ENCODE data around the gene EHBP1.

GRCh38 chr2:63029058-63029457 is 323.5 kb downstream of the EHBP1 start:
- TF ChIP-seq EZH2phosphoT487 (IDR thresholded peaks at IDR 0.05; ENCODE audit: borderline replicate concordance) = no peak
- TF ChIP-seq, protein P1, sequence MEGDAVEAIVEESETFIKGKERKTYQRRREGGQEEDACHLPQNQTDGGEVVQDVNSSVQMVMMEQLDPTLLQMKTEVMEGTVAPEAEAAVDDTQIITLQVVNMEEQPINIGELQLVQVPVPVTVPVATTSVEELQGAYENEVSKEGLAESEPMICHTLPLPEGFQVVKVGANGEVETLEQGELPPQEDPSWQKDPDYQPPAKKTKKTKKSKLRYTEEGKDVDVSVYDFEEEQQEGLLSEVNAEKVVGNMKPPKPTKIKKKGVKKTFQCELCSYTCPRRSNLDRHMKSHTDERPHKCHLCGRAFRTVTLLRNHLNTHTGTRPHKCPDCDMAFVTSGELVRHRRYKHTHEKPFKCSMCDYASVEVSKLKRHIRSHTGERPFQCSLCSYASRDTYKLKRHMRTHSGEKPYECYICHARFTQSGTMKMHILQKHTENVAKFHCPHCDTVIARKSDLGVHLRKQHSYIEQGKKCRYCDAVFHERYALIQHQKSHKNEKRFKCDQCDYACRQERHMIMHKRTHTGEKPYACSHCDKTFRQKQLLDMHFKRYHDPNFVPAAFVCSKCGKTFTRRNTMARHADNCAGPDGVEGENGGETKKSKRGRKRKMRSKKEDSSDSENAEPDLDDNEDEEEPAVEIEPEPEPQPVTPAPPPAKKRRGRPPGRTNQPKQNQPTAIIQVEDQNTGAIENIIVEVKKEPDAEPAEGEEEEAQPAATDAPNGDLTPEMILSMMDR (conservative IDR thresholded peaks at IDR 0.05; ENCODE audit: low read length) = no peak
